ENCODE measurements around the gene WNT7A. TPM values are rescaled to one million over a fixed set of nuclear protein-coding genes. Genes with fewer than 3 reads are reported as not detected.

The WNT7A gene
- total RNA-seq, 6 donors from 2014 or later, result 1.0 to 12.2 (median 6.8) TPM

- Histone ChIP-seq H3K4me3 (no peak overlapping the region), H3K27ac (no peak overlapping the region), H3K27me3 (no peaks in the 10 kb centered on the region), H3K9me3 (no peaks in the 10 kb centered on the region), H3K36me3 (no peaks in the 10 kb centered on the region), H3K4me1 (no peaks in the 10 kb centered on the region)
- TF ChIP-seq CTCF (IDR thresholded peaks at IDR 0.05) (no peak), EP300 (IDR thresholded peaks at IDR 0.05) (no peak), POLR2AphosphoS5 (IDR thresholded peaks at IDR 0.05) (no peak), POLR2A (IDR thresholded peaks at IDR 0.05) (no peak)
- WGBS, 2 donors, result 74 to 86% methylated on average over 12 of the region's 12 CpGs
- ATAC-seq (ENCODE audit: low FRiP score in 2 of 2) (no peak), DNase-seq (no peak)
Measured at GRCh38 chr3:13836658-13837587, 42.9 kb downstream of the WNT7A start.

- H3K4me1 ChIP-seq, result no peaks in the 10 kb centered on the region
- no peak for ATAC-seq (ENCODE audit: low FRiP score in 2 of 2)
- no peaks in the 10 kb centered on the region for H3K36me3 ChIP-seq
- no peaks in the 10 kb centered on the region for H3K9me3 ChIP-seq
- no peak overlapping the region for H3K4me3 ChIP-seq
- 77 to 84% methylated on average over 9 of the region's 9 CpGs for WGBS, 2 donors
- no peaks in the 10 kb centered on the region for H3K27me3 ChIP-seq
- no peak overlapping the region for H3K27ac ChIP-seq
- TF ChIP-seq POLR2AphosphoS5 (IDR thresholded peaks at IDR 0.05), result no peak
- TF ChIP-seq EP300 (IDR thresholded peaks at IDR 0.05), result no peak
- TF ChIP-seq POLR2A (IDR thresholded peaks at IDR 0.05), result no peak
- TF ChIP-seq CTCF (IDR thresholded peaks at IDR 0.05), result no peak
- no peak for DNase-seq
Measured at GRCh38 chr3:13835246-13835645, 44.6 kb downstream of the WNT7A start.

- 70 to 83% methylated on average over 14 of the region's 14 CpGs for WGBS, 2 donors
- DNase-seq (no peak), ATAC-seq (ENCODE audit: low FRiP score in 2 of 2) (no peak)
- H3K36me3 ChIP-seq, result no peaks in the 10 kb centered on the region
- TF ChIP-seq CTCF (IDR thresholded peaks at IDR 0.05) (no peak), POLR2AphosphoS5 (IDR thresholded peaks at IDR 0.05) (no peak), POLR2A (IDR thresholded peaks at IDR 0.05) (no peak), EP300 (IDR thresholded peaks at IDR 0.05) (no peak)
- H3K27ac ChIP-seq, result no peak overlapping the region
- no peaks in the 10 kb centered on the region for H3K27me3 ChIP-seq
- H3K4me3 ChIP-seq, result no peak overlapping the region
- no peaks in the 10 kb centered on the region for H3K4me1 ChIP-seq
- no peaks in the 10 kb centered on the region for H3K9me3 ChIP-seq
Measured at GRCh38 chr3:13834258-13835035, 45.4 kb downstream of the WNT7A start.

GRCh38 chr3:13833506-13834257 is 46.2 kb downstream of the WNT7A start:
- Histone ChIP-seq H3K4me3 (no peak overlapping the region), H3K27ac (no peak overlapping the region), H3K4me1 (no peaks in the 10 kb centered on the region), H3K9me3 (no peaks in the 10 kb centered on the region), H3K36me3 (no peaks in the 10 kb centered on the region), H3K27me3 (no peaks in the 10 kb centered on the region)
- TF ChIP-seq POLR2AphosphoS5 (IDR thresholded peaks at IDR 0.05) (no peak), POLR2A (IDR thresholded peaks at IDR 0.05) (no peak), CTCF (IDR thresholded peaks at IDR 0.05) (no peak), EP300 (IDR thresholded peaks at IDR 0.05) (no peak)
- DNase-seq (no peak), ATAC-seq (ENCODE audit: low FRiP score in 2 of 2) (no peak)
- WGBS, 2 donors, result 85 to 87% methylated on average over 8 to 9 of the region's 9 CpGs

All from upper lobe of left lung (tissue), 6 donors.